ENCODE measurements around the gene SERGEF.
A peak's percentile ranks its signal among the peaks of the same experiment; 100 is the strongest.

SERGEF gene

DNA sequence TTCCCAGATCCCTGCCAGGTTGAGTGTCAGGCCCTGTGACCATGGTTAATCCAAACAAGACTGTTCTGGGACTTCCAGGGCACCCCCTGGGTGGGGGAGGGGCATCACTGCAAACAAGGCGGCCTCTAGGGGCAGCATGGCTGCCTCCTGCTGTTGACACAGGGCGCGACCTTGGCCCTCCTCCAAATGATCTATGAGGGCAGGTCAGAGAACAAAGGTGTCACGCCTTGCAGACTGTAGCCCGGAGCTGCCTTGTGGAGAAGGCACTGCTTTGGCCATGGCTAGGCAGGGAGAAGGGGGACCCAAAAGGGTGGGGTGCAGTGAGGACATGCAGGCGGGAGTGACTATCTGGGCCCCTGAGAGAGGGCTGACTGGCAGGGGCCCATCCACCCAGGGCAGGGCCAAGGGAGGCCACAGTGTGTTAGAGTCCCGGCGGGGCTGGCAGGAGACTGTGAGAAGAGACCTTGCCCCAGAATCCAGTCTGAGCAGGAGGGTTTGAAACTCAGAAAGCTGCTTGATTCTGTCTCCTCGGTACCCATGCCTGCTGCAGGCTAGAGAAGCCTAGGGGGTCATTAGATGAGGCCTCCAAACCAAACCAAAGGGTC lies 242.7 kb downstream of the SERGEF start:
- DNase-seq (ENCODE audit: low spot score), result no peak

DNA sequence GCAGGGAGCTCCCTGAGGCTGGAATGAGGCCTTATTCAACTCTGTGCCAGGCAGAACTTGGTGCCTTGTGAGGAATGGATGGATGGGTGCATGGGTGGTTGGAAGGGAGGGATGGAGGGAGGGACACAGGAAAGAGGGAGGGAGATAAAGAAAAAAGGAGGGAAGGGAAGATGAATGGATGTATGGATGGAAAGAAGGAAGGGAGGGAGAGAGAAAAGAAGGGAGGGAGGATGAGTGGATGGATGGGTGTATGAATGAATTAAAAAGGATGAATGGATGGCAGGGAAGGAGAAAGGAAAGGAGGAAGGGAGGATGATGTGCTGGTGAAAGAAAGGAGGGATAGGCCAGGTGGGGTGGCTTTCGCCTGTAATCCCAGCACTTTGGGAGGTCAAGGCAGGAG lies 243.6 kb downstream of the SERGEF start:
- DNase-seq (ENCODE audit: low spot score), result no peak

DNA sequence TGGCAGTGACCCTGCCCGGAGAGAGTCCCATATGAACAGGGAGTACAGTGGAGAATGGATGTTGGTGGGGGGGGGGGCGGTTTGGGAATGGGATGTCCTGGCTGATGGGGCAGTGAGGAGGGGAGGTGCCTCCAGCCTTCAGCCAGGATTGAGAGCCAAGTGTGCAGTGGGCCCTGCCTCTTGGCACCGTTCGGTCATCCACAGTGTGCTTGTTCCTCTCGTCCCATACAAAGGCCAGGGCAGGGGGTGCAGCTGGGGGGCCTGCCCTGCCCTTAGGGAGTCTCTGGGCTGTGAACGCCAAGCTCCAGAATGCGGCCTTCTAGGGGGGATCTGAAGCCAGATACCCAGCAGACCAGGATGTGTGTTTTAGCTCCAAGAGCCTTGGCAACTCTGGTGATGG lies 244.3 kb downstream of the SERGEF start:
- no peak for DNase-seq (ENCODE audit: low spot score)

DNA sequence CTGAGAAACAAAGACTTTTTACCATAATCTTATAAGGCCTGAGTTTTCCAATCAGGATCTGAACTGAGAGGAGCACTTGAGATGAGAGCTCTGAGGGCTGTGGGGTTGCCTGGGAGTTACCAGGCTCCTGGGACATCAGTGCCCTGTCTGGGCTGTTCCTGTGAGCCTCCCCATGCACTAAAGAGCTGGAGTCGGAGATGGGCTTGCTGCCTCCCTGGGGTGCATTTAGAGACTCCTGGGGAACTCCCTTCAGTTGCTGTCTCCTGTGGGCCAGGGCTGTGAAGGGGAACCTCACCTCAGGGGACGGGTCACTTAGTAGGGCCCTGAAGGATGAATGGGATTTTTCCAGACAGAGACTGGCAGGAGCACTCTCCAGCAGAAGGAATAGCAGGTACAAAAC lies 244.9 kb downstream of the SERGEF start:
- no peak for DNase-seq (ENCODE audit: low spot score)

DNA sequence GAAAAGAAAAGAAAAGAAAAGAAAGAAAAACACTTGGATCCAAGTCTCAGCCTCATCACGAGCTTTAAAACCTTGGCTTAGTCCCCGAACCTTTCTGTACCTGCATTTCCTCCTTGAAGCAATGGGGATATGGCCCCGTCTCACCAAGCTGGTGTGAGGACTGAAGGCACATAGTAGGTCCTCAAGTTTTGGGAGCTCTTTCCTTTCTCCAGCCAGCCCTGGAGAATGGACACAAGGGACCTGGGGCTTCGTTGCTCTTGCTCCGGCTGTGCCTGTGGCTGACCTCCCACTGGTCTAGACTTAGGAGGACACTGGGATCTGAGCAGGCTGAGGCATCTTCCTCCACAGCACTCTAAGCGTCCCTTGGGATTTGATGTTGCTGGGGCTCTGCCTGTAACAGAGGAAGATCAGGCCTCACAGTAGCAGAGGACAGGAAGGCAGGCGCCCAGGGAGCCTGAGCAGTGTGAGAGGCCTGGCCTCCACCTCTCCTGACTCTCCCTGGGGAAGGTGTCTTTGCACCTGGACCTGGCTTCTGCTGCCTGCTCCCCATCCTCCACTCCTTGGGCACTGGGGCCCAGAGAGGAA lies 245.5 kb downstream of the SERGEF start:
- DNase-seq (ENCODE audit: low spot score), result no peak

DNA sequence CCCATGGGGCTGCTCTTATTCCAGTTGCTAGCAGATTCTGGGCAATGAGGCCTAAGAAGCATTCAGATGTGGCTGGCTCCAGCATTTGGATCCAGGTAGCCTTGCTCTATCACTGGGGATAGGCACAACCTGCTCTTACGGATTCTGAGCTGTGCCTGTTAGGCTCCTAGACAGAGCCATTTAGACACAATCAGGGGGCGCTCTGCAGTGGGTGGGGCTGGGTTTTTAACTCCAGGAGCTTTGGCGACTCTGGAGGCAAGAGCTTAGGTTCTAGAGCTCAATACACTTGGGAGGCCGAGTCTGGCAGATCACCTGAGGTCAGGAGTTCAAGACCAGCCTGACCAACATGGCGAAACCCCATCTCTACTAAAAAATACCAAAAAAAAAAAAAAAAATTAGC lies 246.3 kb downstream of the SERGEF start:
- no peak for DNase-seq (ENCODE audit: low spot score)

DNA sequence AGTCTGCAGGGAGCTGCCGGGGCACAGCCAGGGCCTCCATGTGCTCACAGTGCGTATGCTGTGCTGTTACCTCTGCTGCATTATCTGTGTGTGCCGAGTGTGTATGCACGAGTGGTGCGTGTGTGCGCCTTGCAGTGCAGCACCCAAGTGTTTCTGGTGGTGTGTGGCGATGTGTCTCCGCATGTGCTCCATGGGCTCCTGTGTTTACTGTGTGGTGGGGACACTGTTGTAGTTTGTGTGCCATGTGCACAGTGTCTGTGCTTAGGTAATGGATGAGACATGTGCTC lies 246.8 kb downstream of the SERGEF start:
- DNase-seq (ENCODE audit: low spot score), result no peak

DNA sequence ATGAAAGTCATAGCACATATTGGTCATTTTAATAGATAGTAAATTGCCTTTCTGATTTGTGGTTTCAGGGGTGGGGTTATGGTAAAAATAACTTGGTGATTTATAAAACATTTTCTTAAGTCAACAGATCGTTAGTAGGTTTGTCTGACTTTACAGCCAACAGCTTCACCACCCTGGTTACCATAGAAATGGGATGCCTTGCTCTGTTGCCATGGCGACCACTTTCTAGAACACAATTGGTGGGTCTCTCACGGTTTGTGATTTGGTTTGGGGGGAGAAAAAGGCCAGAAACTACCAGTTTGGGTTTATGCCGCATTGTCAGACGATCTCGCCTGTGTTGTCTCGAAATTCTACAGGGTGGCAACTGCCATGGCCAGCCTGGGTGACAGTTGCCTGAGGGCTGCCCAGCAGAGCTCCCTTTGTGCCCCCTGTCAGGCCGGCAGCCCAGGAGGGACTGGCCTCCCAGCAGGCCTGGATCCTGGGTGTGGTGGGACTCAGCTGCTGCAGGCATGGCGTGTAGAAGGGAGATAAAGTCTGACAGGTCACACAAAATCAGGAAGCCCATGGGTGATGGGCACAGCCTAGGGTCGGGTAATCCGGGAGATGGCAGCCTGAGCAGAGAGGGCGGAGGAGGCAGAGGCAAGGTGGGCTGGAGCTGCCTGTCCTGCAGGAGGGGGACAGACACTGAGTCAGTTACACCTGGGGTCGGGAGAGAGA lies 247.3 kb downstream of the SERGEF start:
- DNase-seq (ENCODE audit: low spot score), result no peak

DNA sequence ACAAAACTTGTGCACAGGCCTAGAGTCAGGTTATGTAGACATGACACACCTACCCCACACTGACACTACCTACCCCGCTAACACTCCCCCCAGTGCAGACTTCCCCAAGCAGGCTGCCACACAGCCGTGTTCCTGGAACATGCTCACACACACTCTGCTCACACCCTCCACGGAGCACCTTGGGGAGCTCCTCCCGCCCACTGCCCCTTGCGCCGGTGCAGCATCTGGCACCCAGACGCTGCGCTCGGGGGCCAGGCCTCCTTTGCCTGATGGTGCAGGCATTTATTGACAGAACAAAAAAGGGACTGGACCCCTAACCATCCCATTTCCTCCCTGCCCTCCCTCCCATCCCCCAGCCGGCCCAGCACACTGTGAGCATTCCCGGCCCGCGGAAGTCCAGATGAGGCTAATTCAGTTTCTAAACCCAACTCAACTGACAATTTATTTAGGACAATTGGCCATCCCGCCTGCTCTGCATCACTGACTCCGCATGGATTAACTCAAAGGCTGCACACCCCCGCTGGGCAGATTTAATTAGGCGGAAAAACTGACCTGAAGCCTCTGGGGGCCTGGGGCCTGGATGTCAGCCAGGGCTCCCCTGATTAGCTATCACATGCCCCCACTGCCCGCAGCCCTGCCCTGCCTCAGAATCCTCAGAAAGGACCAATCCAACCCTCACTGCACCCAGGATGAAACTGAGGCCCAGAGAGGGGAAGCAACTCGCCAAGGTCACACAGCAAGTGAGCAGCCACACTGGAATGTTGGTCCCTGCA lies 248.2 kb downstream of the SERGEF start:
- no peak for DNase-seq (ENCODE audit: low spot score)

DNA sequence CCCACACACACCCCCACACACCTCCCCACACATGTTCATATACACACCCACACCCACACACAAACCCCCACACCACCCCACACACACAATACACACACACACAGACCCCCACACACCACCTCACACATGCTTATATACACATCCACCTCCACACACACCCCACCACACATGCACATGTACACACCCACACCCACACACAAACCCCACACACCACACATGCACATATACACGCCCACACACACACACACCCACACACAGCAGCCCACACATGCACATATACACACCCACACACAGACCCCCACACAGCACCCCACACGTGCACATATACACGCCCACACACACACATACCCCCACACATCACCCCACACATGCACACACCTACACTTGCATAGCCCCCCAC lies 249.1 kb downstream of the SERGEF start:
- DNase-seq (ENCODE audit: low spot score), result no peak

DNA sequence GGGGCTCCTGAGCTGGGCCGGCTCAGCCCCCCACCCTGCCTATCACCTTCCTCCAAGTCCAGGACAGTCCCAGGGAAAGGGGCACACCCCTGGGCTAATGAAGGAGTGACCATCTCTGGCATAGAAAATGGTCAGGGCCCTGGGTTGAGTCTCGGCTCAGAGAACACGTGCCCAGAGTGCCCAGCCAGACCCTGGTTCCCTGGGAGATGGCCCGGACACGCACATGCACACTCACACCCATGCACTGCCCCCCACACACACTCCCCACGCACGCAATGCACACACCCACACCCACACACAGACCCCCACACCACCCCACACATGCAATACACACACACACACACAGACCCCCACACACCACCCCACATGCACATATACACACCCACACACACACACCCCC lies 249.6 kb downstream of the SERGEF start:
- DNase-seq (ENCODE audit: low spot score), result no peak

DNA sequence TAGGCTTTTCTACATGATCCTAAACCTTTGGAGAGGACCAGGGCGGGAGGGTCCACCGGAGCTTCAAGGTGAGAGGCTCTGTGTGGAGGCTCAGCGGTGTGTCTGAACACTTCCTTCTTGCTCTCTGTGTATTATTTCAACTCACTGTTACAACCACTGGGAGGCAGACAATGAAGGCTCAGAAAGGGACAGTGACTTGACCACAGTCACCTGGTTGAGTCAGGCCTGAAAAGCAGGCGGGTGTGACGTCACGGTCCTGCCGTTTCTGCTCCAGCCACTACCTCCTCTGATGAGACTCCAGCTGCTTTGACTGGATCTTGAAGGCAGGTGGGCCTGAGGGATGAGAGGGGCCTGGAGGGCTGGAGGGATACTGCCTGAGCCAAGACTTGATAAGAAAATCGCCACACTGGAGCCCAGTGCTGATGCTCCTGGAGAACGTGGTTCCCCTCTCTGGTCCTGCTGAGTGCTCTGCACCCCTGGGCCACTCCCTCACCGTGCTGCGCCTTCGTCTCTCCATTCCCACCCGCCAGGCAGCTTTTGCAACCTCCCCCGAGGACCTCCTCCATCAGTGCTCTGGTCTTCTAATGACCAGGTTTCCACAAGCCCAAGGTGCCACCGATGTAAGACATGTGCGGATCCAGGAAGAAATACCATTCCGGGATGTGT lies 250.4 kb downstream of the SERGEF start:
- peak; percentile 22 for DNase-seq (ENCODE audit: low spot score)

DNA sequence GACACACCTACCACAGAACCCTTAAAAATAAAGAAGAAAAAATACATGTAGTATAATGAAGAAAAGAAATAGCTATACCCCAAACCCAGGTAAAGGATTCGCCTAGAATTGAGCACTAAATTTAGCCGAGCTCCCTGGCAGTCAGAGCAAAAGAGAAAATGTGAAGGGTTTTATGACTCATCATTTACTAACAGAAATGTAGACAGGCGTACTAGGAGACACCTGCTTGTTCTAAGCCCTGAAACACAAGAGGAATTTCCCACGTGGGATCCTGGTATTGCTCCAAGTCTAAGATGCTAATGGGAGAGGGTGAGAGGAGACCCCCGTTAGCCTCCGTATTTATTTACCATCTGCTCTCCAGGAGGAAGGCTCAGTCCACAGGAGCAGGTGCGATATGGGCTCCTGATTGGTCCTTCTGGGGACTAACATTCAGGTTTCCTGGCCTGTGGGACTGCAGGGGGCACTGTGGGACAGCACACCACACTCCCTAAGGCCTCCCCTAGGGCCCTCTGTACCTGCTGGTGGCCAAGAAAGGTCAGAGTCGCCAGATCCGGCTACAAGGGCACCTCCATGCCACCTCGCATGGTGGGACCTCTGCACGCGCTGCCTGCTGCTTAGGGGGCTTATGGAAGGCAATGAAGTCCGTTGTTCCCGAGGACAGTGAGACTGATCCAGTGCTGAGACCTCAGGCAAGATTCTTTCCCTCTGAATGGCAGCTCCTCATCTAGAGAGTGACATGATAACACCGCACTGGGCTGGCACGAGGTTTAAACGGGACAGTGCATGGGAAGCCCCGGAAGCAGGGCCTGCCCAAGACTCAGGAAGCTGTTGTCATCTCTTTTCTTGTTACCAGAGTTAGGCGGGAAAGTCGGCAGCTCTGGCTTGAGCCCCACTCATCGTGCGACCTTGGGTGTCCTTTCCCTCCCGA lies 252.5 kb downstream of the SERGEF start:
- DNase-seq (ENCODE audit: low spot score), result peak; percentile 58

DNA sequence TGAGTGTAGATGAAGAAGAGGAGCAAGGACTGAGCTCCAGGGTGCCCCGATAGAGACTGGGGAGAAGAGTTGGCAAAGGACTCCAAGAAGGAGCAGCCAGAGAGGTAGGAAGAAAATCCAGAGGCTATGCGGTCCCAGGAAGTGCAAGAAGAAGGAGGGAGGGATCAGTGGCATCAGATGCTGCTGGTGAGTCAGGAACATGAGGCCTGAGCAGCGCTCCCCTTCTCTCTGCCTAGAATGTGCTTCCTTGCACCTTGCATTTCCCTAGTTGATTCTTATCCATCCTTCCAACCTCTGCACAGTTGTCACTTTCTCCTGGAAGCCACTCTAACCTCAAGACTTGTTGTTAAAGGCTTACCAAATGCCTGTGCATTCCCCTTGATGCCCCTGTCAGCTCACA lies 257.0 kb downstream of the SERGEF start:
- no peak for DNase-seq (ENCODE audit: low spot score)

DNA sequence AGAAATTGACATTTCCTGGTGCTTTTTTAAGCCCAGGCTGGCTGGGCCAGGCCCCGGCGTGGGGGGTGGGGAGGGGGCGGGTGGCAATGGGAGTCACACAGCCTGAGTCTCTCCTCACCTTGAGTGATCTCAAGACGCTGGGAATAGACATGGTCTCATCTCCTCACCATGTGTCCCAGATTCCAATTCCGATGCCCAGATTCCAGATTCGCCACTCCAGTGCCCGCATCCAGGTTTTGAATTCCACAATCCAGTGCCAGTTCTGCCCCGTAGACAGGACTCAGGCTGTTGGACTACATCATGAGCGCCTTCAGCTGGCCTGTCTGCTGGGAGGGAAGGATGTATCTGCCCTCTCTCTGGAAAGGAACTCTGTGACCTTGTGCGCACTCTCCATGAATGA lies 259.2 kb downstream of the SERGEF start:
- no peak for DNase-seq (ENCODE audit: low spot score)

DNA sequence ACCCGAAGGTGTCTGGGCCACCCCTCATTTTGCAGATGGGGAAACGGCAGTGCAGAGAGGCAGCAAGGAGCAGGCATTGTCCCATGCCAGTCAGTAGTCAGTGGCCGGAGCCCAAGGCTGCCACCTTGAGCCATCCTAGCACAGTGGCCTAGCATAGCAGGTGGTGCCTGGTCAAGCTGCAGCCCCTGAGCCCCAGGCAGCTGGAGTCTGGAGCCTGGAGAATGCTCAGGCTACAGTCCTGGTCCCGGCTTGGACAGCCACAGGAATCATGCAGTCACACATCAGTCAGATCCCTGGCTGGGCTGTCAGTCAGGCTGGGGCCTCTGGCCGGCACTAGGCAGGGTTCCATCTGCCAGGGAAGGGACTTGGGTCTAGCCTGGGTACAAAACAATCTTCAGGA lies 259.7 kb downstream of the SERGEF start:
- no peak for DNase-seq (ENCODE audit: low spot score)

DNA sequence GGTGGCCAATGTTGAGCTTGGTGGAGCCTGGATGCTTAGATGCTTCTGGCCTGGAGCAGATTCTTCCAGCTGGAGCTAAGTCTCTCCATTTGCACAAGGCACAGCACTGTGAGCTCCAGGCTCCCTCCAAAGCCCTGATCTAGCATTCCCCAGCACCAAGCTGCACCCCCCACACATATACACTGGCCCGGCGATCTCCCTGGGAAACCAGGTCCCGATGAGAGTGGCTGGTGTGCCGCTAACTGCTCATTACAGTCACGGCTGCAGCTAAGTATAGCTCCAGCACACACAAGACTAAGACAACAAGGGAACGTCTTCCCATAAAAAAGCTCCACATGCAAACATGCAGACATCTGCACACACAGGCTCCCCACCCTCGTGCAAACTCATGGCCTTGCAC lies 260.7 kb downstream of the SERGEF start:
- no peak for DNase-seq (ENCODE audit: low spot score)

DNA sequence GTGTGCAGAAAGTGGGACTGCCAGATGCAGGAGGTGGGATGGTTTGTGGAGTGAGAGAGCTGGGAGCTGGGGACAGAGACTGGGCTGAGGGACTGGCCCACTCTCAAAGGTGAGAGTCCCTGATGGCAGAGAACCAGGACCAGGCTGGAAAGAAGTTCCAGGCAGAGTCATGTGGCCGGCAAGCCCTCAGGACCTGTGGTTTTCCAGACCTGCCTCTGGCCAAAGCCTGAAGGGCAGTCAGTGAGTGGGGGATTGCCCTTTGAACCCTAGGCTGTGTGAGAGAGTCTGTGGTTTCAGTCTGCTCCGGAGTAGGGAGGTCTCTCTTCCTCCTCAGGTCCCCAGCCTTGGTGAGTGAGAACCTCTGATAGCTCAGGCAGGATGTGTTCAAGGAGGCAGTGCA lies 261.3 kb downstream of the SERGEF start:
- no peak for DNase-seq (ENCODE audit: low spot score)

DNA sequence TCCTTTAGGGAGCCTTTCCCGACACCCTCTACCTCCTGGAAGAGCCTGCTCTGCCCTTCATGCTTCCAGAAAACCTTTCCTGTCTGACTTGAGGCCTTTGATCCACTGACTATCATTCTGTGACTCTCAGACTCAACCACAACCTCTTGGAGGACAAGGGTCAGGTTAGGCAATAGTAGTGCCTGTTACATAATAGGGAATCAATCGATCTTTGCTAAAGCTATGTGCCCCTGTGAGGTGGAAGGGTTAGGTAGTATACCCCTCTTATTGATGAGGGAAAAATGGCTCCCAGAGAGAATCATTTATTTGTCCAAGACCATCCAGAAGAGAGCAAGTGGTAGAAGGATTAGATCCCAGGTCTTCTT lies 262.1 kb downstream of the SERGEF start:
- DNase-seq (ENCODE audit: low spot score), result no peak

DNA sequence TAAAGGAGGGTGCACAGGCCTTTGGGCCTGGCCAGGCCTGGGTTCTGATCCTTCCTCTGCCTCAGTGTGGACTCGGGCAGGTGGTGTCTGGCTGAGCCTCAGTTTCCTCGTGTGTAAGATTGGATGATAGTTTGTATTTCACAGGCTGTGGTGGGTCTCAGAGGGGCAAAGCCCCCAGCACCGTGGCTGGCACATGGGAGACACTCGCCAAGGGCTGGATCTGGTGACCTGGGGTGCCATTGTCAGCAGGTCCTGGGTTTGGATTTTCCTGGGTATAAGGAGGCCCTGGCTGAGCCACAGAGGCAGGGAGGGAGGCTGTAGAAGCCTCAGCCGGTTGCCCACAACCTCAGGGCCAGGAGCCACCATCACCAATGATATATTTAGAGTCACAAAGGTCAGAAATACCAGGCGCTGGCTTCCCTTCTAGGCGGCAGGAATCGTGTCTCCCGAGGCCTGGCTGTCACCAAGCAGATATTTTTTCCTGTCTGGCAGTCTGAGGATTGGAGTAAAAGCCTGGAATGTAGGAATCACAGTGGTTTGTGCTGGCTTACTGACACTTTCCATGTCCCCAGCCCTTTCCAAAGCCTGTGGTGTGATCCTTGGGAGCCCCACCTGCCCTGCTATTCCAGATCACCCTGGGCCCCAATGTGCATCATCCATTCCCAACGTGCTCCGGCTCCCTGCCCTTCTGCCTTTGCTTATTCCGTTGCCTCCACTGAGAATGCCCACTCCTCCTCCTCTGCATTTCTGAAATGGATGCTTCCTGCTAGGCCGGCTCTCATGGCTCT lies 262.6 kb downstream of the SERGEF start:
- DNase-seq (ENCODE audit: low spot score), result no peak

All from kidney tubule cell (primary cell).